Measurements from ENCODE around the gene PRKCE. TPM values are rescaled to one million over a fixed set of nuclear protein-coding genes. Genes with fewer than 3 reads are reported as not detected.
"Not testable (repeated sequence)": the region's sequence is repeated elsewhere in the genome, so short reads cannot be mapped to it uniquely, and the experiment has no call there.

The PRKCE gene
- total and polyA plus RNA-seq, 11 donors: 4.1 to 22.3 (median 16.2) TPM

DNA sequence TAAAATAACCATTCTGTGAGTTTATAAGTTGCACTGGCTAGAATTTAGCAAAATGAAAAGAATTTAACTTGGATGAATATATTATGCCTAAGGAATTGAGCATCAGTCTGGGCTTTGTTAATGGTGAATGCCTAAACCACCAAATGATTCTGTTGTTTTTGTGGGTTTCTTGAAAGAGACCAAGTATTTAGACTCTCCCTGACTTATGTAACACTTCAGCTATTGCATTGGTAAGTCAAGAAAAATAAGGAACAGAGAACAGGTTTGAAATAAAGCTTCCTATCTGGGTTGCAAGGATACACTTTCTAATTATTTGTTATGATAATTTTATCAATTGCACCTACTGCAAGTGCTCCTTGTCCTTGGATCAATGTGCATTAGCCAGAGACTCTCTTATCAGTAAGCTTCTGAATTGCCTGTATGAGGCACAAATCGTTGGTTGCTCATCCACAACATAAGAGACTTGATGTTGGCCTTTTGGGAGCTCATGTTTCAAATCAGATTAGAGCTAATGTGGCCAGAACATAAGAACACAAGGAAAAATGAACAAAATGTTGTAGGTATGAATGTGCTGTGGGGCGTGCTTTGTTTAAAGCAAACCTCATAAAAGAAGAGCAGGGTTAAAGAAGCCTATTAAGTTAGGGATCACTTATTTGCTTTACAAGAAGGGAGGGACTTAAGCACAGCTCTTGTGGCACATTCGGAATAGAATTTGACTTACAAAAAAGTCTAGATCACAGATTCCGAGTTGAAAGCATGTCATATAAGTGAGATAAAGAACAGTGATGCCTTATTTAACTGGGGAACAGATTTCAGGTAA, 37.2 kb downstream of the PRKCE start:
- H3K4me1 ChIP-seq: peaks cover 0 to 53% (median 27%) of the 10 kb centered on the region in 12 donors
- TF ChIP-seq, protein P1, sequence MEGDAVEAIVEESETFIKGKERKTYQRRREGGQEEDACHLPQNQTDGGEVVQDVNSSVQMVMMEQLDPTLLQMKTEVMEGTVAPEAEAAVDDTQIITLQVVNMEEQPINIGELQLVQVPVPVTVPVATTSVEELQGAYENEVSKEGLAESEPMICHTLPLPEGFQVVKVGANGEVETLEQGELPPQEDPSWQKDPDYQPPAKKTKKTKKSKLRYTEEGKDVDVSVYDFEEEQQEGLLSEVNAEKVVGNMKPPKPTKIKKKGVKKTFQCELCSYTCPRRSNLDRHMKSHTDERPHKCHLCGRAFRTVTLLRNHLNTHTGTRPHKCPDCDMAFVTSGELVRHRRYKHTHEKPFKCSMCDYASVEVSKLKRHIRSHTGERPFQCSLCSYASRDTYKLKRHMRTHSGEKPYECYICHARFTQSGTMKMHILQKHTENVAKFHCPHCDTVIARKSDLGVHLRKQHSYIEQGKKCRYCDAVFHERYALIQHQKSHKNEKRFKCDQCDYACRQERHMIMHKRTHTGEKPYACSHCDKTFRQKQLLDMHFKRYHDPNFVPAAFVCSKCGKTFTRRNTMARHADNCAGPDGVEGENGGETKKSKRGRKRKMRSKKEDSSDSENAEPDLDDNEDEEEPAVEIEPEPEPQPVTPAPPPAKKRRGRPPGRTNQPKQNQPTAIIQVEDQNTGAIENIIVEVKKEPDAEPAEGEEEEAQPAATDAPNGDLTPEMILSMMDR (IDR thresholded peaks at IDR 0.05): no peak
- TF ChIP-seq POLR2A (IDR thresholded peaks at IDR 0.05): no peak
- no peaks in the 10 kb centered on the region for H3K9me3 ChIP-seq
- ATAC-seq (no peak), DNase-seq (no peak)
- WGBS, 4 donors: 72 to 76% (median 74%) methylated on average over 4 of the region's 4 CpGs
- H3K36me3 ChIP-seq: no peaks in the 10 kb centered on the region
- no peak overlapping the region for H3K4me3 ChIP-seq
- H3K27me3 ChIP-seq: no peaks in the 10 kb centered on the region
- intact Hi-C loops (cut with DNase I): no loop called here
- H3K27ac ChIP-seq: no peak overlapping the region

DNA sequence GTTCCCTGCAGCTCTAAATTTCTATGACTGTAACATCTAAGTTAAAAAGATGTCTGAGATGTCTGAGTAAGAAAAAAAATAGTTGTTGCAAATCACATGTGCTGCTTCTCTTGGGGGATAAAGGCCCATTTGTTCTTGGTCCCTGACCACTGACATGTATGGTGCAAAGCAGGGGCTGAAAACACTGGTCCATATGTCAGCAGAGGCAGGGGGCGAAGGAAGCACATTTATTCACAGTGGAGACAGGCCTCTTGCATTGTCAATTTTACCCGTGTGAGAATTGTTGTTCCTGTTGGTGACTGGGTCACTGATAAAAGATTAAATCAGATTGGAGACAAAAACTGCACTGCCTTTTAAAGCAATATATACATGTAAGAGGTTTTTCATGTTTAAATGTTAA, 38.8 kb downstream of the PRKCE start:
- no peaks in the 10 kb centered on the region for H3K27me3 ChIP-seq
- H3K9me3 ChIP-seq: no peaks in the 10 kb centered on the region
- H3K4me3 ChIP-seq: no peak overlapping the region
- no peak for DNase-seq
- 43 to 56% (median 52%) methylated on average over 2 of the region's 2 CpGs for WGBS, 4 donors
- H3K4me1 ChIP-seq: peaks cover 0 to 45% (median 25%) of the 10 kb centered on the region in 12 donors
- ATAC-seq: peak in 1 of 4 donors; percentile 10
- H3K36me3 ChIP-seq: no peaks in the 10 kb centered on the region
- H3K27ac ChIP-seq: peak overlapping the region in 1 of 12 donors; percentile 35
- intact Hi-C loops (cut with DNase I): no loop called here
- TF ChIP-seq, protein P1 (IDR thresholded peaks at IDR 0.05): no peak
- TF ChIP-seq POLR2A (IDR thresholded peaks at IDR 0.05): no peak

DNA sequence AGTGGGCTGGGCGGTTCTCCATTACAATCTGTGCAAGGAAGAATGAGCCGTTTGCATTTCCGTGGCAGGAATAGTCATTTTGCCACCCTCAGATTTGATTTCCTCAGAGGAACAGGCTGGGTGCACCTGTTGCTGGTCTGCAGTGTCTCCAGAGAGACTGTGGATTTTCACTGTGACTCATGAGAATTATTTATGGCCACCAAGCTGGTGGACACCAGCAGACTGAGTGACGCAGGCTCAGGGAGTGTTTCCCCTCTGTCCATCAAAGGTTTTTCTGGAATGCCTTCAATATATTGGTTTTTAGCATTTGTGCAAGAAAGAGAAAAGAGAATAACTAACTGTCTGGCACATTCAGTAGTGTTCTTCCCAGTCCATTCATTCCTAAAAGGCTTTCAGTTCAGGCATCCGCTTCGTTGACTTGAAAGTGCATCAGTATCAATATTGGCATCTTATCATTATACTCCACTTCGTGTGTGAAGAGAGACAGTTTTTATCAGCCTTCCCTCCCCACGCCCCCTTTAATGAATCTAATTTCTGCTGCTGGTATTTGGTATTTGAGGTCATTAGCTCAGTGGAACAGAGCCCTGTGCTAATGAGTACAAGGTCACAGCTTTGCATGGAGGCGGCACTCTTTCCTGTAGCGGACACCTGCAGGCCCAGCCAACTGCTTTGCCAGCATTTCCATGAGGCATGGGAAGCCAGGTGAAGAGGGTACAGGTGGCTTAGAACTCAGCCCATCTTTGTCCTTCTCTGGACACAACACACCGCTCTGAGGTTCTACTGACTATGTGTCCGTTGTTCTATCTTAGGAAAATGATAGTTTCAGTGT, 39.9 kb downstream of the PRKCE start:
- ATAC-seq (peak; percentile 56 to 86 (median 75)), DNase-seq (no peak)
- no peaks in the 10 kb centered on the region for H3K36me3 ChIP-seq
- TF ChIP-seq, protein P1 (IDR thresholded peaks at IDR 0.05): no peak
- TF ChIP-seq POLR2A (IDR thresholded peaks at IDR 0.05): no peak
- no peaks in the 10 kb centered on the region for H3K27me3 ChIP-seq
- intact Hi-C loops (cut with DNase I): no loop called here
- WGBS, 4 donors: 67 to 77% (median 75%) methylated on average over 12 of the region's 12 CpGs
- no peak overlapping the region for H3K4me3 ChIP-seq
- no peaks in the 10 kb centered on the region for H3K9me3 ChIP-seq
- peaks cover 0 to 52% (median 27%) of the 10 kb centered on the region in 12 donors for H3K4me1 ChIP-seq
- H3K27ac ChIP-seq: peak overlapping the region in 1 of 12 donors; percentile 35

DNA sequence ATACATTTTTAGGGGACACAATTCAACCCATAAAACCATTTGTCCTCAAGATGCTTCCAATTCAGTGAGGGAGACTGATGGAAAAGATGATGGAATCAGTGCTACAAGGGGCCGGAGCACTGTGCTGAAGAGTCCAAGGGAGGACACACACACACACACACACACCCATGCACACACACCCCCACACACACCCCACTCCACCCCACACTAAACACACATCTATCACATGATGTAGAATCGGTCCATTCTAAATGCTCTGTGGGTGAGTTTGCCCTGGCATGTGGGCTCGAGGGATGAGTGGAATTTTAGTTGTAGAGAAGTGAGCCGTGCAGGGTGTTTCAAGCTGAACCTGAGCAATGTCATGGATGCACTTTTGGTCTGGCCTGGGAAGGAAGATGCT, 41.1 kb downstream of the PRKCE start:
- TF ChIP-seq, protein P1 (IDR thresholded peaks at IDR 0.05): no peak
- no peak for TF ChIP-seq POLR2A (IDR thresholded peaks at IDR 0.05)
- no peak overlapping the region for H3K4me3 ChIP-seq
- no peaks in the 10 kb centered on the region for H3K27me3 ChIP-seq
- ATAC-seq: no peak
- H3K9me3 ChIP-seq: no peaks in the 10 kb centered on the region
- H3K4me1 ChIP-seq: peaks cover 0 to 63% (median 33%) of the 10 kb centered on the region in 12 donors
- no peaks in the 10 kb centered on the region for H3K36me3 ChIP-seq
- 97 to 99% (median 97%) methylated on average over 4 of the region's 4 CpGs for WGBS, 4 donors
- intact Hi-C loops (cut with DNase I): no loop called here
- H3K27ac ChIP-seq: no peak overlapping the region
- no peak for DNase-seq

DNA sequence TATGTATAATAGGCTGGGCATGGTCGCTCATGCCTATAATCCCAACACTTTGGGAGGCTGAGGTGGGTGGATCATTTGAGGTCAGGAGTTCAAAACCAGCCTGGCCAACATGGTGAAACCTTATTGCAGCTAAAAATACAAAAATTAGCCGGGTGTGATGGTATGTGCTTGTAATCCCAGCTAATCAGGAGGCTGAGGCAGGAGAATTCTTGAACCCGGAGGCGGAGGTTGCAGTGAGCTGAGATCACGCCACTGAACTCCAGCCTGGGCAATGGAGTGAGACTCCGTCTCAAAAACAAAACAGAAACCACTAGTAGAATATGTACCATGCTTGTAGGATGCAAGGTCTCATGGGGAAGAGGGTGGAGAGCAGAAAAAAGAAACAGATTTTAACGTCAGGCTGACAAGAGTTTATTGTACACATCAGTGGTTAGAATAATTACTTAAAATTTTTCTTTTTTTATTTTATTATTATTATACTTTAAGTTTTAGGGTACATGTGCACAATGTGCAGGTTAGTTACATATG, 44.1 kb downstream of the PRKCE start:
- DNase-seq; ATAC-seq; H3K36me3 ChIP-seq; H3K27me3 ChIP-seq; H3K4me3 ChIP-seq; H3K9me3 ChIP-seq; H3K27ac ChIP-seq; intact Hi-C loops (cut with DNase I): not testable (repeated sequence)
- H3K4me1 ChIP-seq: peaks cover 0 to 61% (median 39%) of the 10 kb centered on the region in 12 donors
- 78 to 84% (median 82%) methylated on average over 7 of the region's 7 CpGs for WGBS, 4 donors
